A673 (cell line): ENCODE results near the gene OPTC. TPM values are rescaled to one million over a fixed set of nuclear protein-coding genes. Genes with fewer than 3 reads are reported as not detected.

Experiments used
- BruUV-seq: library from RNA; stranded (reverse); fragments of 400-500 nt; replicated peaks from 2 replicates; lab custom pipeline; 2021; lab: Mats Ljungman, UMichigan
- CTCF ChIA-PET: fragments of 300-600 bp; sonication (Branson Sonifier 250); formaldehyde crosslinking; loops from one replicate; lab custom pipeline; 2022; ENCODE audit warnings: antibody characterized with exemption; lab: Charles Lee
- POLR2A ChIA-PET: fragments of 300-600 bp; sonication (Branson Sonifier 250); formaldehyde crosslinking; loops from one replicate; lab custom pipeline; 2022; ENCODE audit warnings: antibody characterized with exemption; ENCODE audit not compliant: low non-redundant PET; lab: Charles Lee
- DNase-seq: peaks from one replicate; pipeline ENCODE4 v3.0.0-alpha.2; 2015; ENCODE audit warnings: low spot score
- H3K27ac ChIP-seq: fragments of 200-600 bp; sonication (generic); 2 replicates; pipeline ENCODE4 v1.5.1; 2016; ENCODE audit warnings: mixed run types, low read depth, mild to moderate bottlenecking, mixed read lengths, antibody characterized with exemption, low read length; ENCODE audit not compliant: poor library complexity, severe bottlenecking
- H3K27me3 ChIP-seq: fragments of 200-600 bp; sonication (generic); replicated peaks from 2 replicates; pipeline ENCODE4 v1.6.1; 2017; ENCODE audit warnings: mixed run types, low read depth, mild to moderate bottlenecking, mixed read lengths, antibody characterized with exemption, low read length; ENCODE audit not compliant: insufficient read depth, poor library complexity
- H3K36me3 ChIP-seq: fragments of 200-600 bp; sonication (generic); 2 replicates; pipeline ENCODE4 v1.6.1; 2016; ENCODE audit warnings: mixed run types, mild to moderate bottlenecking, mixed read lengths, antibody characterized with exemption, low read length; ENCODE audit not compliant: insufficient read depth, poor library complexity, severe bottlenecking
- H3K4me1 ChIP-seq: fragments of 200-600 bp; sonication (generic); 2 replicates; pipeline ENCODE4 v1.6.1; 2017; ENCODE audit warnings: mixed run types, mild to moderate bottlenecking, mixed read lengths, antibody characterized with exemption, low read length; ENCODE audit not compliant: insufficient read depth, poor library complexity, severe bottlenecking
- H3K4me3 ChIP-seq: fragments of 200-600 bp; sonication (generic); 2 replicates; pipeline ENCODE4 v1.5.1; 2016; ENCODE audit warnings: low read depth, mixed run types, mild to moderate bottlenecking, mixed read lengths, low read length; ENCODE audit not compliant: poor library complexity, severe bottlenecking
- H3K9me3 ChIP-seq: fragments of 200-600 bp; sonication (generic); 2 replicates; pipeline ENCODE4 v1.6.1; 2016; ENCODE audit warnings: mixed run types, low read depth, mild to moderate bottlenecking, mixed read lengths, antibody characterized with exemption, low read length; ENCODE audit not compliant: poor library complexity, severe bottlenecking
- CTCF ChIP-seq: fragments of 300-800, 200-600 bp; sonication (generic); conservative IDR thresholded peaks from 2 replicates; pipeline ENCODE4 v1.5.1; 2017; ENCODE audit warnings: low read depth, mild to moderate bottlenecking, antibody characterized with exemption, low read length, moderate library complexity, mixed read lengths
- EZH2 ChIP-seq: fragments of 200-600 bp; sonication (generic); IDR thresholded peaks from 2 replicates; pipeline ENCODE4 v1.6.1; 2017; ENCODE audit warnings: borderline replicate concordance, low read depth, mild to moderate bottlenecking, mixed read lengths, antibody characterized with exemption, low read length; ENCODE audit not compliant: poor library complexity, severe bottlenecking
- intact Hi-C: fragments of 100-400 bp; cut with micrococcal nuclease; formaldehyde crosslinking; loops from one replicate; pipeline ENCODE4 v1.10.0; 2022; ENCODE audit not compliant: unreplicated experiment
- total RNA-seq: library from RNA; stranded (reverse); gene quantifications from 2 replicates; pipeline ENCODE4 v1.2.3, GENCODE V29; 2021

OPTC gene
- total RNA-seq, 1 experiment from 2014 or later = not detected

- no TSS peak for BruUV-seq
- TF ChIP-seq EZH2 = no peak
- TF ChIP-seq CTCF = no peak
- CTCF ChIA-PET = no interaction called here
- intact Hi-C loops = no loop called here
- DNase-seq = no peak
- POLR2A ChIA-PET = no interaction called here
- Histone ChIP-seq H3K27me3 (no peaks in the 10 kb centered on the region), H3K9me3 (no peaks in the 10 kb centered on the region), H3K36me3 (no peaks in the 10 kb centered on the region), H3K4me1 (peaks cover 27% of the 10 kb centered on the region), H3K4me3 (no peak overlapping the region), H3K27ac (no peak overlapping the region)
Measured at GRCh38 chr1:203458078-203458477, 35.9 kb upstream of the OPTC start.

GRCh38 chr1:203459671-203460201 lies 34.2 kb upstream of the OPTC start:
- no peak for DNase-seq
- ChIA-PET POLR2A (no interaction called here), CTCF (no interaction called here)
- intact Hi-C loops = no loop called here
- TF ChIP-seq EZH2 = no peak
- TF ChIP-seq CTCF = no peak
- H3K4me1 ChIP-seq = peaks cover 19% of the 10 kb centered on the region
- H3K4me3 ChIP-seq = no peak overlapping the region
- no peak overlapping the region for H3K27ac ChIP-seq
- H3K27me3 ChIP-seq = no peaks in the 10 kb centered on the region
- BruUV-seq = no TSS peak
- no peaks in the 10 kb centered on the region for H3K9me3 ChIP-seq
- no peaks in the 10 kb centered on the region for H3K36me3 ChIP-seq

GRCh38 chr1:203461717-203462116 lies 32.2 kb upstream of the OPTC start:
- TF ChIP-seq CTCF (no peak), EZH2 (no peak)
- no peaks in the 10 kb centered on the region for H3K27me3 ChIP-seq
- H3K4me3 ChIP-seq = no peak overlapping the region
- H3K4me1 ChIP-seq = peaks cover 5% of the 10 kb centered on the region
- no peaks in the 10 kb centered on the region for H3K9me3 ChIP-seq
- no peak overlapping the region for H3K27ac ChIP-seq
- no peak for DNase-seq
- intact Hi-C loops = no loop called here
- CTCF ChIA-PET = no interaction called here
- POLR2A ChIA-PET = no interaction called here
- no TSS peak for BruUV-seq
- no peaks in the 10 kb centered on the region for H3K36me3 ChIP-seq
